Mesenchymal stem cell (in vitro differentiated cells and primary cell): Measurements from ENCODE around the gene FAM227B.

Experiments used
- DNase-seq: peaks from one replicate; pipeline ENCODE4 v3.0.0-alpha.2; 2013
- H2AFZ ChIP-seq: one replicate; pipeline ENCODE4 v1.6.1; 2013; ENCODE audit warnings: low read depth, mild to moderate bottlenecking, control low read depth, inconsistent platforms, low read length, moderate library complexity
- H2AK5ac ChIP-seq: 2 replicates; pipeline ENCODE4 v1.6.1; 2013; ENCODE audit warnings: low read length, moderate library complexity, mild to moderate bottlenecking, inconsistent platforms; ENCODE audit not compliant: severe bottlenecking
- H2BK120ac ChIP-seq: one replicate; pipeline ENCODE4 v1.6.1; 2013; ENCODE audit warnings: low read depth, mild to moderate bottlenecking, inconsistent platforms, low read length, moderate library complexity
- H2BK12ac ChIP-seq, 2 experiments: one replicate each; pipeline ENCODE4 v1.6.1; 2013; ENCODE audit warnings: inconsistent platforms in 2 of 2, low read length in 2 of 2, mild to moderate bottlenecking in 2 of 2, moderate library complexity in 2 of 2, control low read depth in 1 of 2
- H2BK15ac ChIP-seq: one replicate; pipeline ENCODE4 v1.6.1; 2013; ENCODE audit warnings: mild to moderate bottlenecking, low read depth, inconsistent platforms; ENCODE audit not compliant: poor library complexity, severe bottlenecking
- H2BK5ac ChIP-seq: 2 replicates; pipeline ENCODE4 v1.6.1; 2013; ENCODE audit warnings: low read depth, mild to moderate bottlenecking, low read length, control low read depth, inconsistent platforms; ENCODE audit not compliant: poor library complexity, severe bottlenecking
- H3K14ac ChIP-seq, 2 experiments: one replicate each; pipeline ENCODE4 v1.6.1; 2013; ENCODE audit warnings: inconsistent platforms in 2 of 2, low read length in 2 of 2, control low read depth in 1 of 2, mild to moderate bottlenecking in 1 of 2, moderate library complexity in 1 of 2
- H3K18ac ChIP-seq, 2 experiments: one replicate each; pipeline ENCODE4 v1.6.1; 2013; ENCODE audit warnings: inconsistent platforms in 2 of 2, low read length in 2 of 2, control low read depth in 1 of 2, low read depth in 1 of 2, mild to moderate bottlenecking in 1 of 2
- H3K23ac ChIP-seq, 2 experiments: one replicate each; pipeline ENCODE4 v1.6.1; 2013; ENCODE audit warnings: inconsistent platforms in 2 of 2, low read length in 2 of 2, mild to moderate bottlenecking in 2 of 2, moderate library complexity in 2 of 2, control low read depth in 1 of 2
- H3K27ac ChIP-seq: 2 replicates; pipeline ENCODE4 v1.5.1; 2013; ENCODE audit warnings: mild to moderate bottlenecking, moderate library complexity, low read length, control low read depth, inconsistent platforms; ENCODE audit not compliant: poor library complexity, severe bottlenecking
- H3K27me3 ChIP-seq, 2 experiments: 2 replicates each; pipeline versions ENCODE4 v1.6.1 to v1.7.0; 2013; ENCODE audit warnings: low read length in 2 of 2, mild to moderate bottlenecking in 2 of 2, moderate library complexity in 2 of 2, control low read depth in 1 of 2, inconsistent platforms in 1 of 2; ENCODE audit not compliant: control insufficient read depth in 1 of 2, insufficient read depth in 1 of 2
- H3K36me3 ChIP-seq, 2 experiments: 2 replicates each; pipeline versions ENCODE4 v1.6.1 to v1.7.0; 2013; ENCODE audit warnings: low read length in 2 of 2, control low read depth in 1 of 2, inconsistent platforms in 1 of 2, low read depth in 1 of 2, mild to moderate bottlenecking in 1 of 2; ENCODE audit not compliant: insufficient read depth in 2 of 2, control insufficient read depth in 1 of 2
- H3K4ac ChIP-seq, 2 experiments: one replicate each; pipeline ENCODE4 v1.6.1; 2013; ENCODE audit warnings: inconsistent platforms in 2 of 2, low read length in 2 of 2, mild to moderate bottlenecking in 2 of 2, moderate library complexity in 2 of 2, control low read depth in 1 of 2, low read depth in 1 of 2
- H3K4me1 ChIP-seq: 2 replicates; pipeline ENCODE4 v1.6.1; 2013; ENCODE audit warnings: low read depth, low read length, control low read depth; ENCODE audit not compliant: control insufficient read depth, insufficient read depth
- H3K4me2 ChIP-seq: 2 replicates; pipeline ENCODE4 v1.6.1; 2013; ENCODE audit warnings: low read length, mild to moderate bottlenecking, inconsistent platforms; ENCODE audit not compliant: poor library complexity, severe bottlenecking
- H3K4me3 ChIP-seq, 2 experiments: 2 replicates each; pipeline versions ENCODE4 v1.5.1 to v1.7.0; 2013; ENCODE audit warnings: low read length in 2 of 2, mild to moderate bottlenecking in 2 of 2, control low read depth in 1 of 2, low read depth in 1 of 2; ENCODE audit not compliant: insufficient read depth in 1 of 2
- H3K79me1 ChIP-seq: replicated peaks from 2 replicates; pipeline ENCODE4 v1.6.1; 2013; ENCODE audit warnings: mild to moderate bottlenecking, control low read depth, low read length, inconsistent platforms; ENCODE audit not compliant: poor library complexity, severe bottlenecking
- H3K9ac ChIP-seq: 2 replicates; pipeline ENCODE4 v1.7.0; 2013; ENCODE audit warnings: mild to moderate bottlenecking, low read length, moderate library complexity
- H3K9me3 ChIP-seq: 2 replicates; pipeline ENCODE4 v1.7.0; 2013; ENCODE audit warnings: mild to moderate bottlenecking, low read length; ENCODE audit not compliant: control insufficient read depth
- H4K8ac ChIP-seq: one replicate; pipeline ENCODE4 v1.6.1; 2013; ENCODE audit warnings: inconsistent platforms, mild to moderate bottlenecking, low read length, moderate library complexity
- H4K91ac ChIP-seq: one replicate; pipeline ENCODE4 v1.6.1; 2013; ENCODE audit warnings: mild to moderate bottlenecking, low read length, inconsistent platforms
- WGBS: methylation state at CpG from one replicate; pipeline ENCODE4 v1.1.7; 2013; ENCODE audit warnings: mixed read lengths; 5-methylcytosine and 5-hydroxymethylcytosine counted together

Gene FAM227B

DNA sequence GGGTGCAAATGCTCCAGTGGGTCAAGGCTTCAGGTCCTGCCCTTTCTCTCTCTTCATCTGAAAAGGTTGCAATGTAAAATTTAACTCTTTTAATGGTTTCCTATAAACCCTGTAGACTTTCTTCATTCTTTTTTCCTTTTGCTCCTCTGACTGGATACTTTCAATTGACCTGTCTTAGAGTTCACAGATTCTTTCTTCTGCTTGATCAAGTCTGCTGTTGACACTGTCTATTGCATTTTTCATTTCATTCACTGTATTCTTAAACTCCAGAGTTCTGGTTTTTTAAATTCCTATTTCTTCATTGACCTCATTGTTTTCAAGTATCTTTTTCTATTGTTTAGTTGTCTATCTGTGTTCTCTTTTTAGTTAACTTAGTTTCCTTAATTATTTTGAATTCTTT lies 82.1 kb downstream of the FAM227B start:
- Histone ChIP-seq H3K4me1 (no peaks in the 10 kb centered on the region), H2BK15ac (no peak overlapping the region), H3K27ac (no peak overlapping the region), H3K9me3 (peaks cover 53% of the 10 kb centered on the region), H3K4me2 (no peak overlapping the region), H2BK120ac (no peak overlapping the region), H3K27me3 (no peaks in the 10 kb centered on the region), H3K36me3 (no peaks in the 10 kb centered on the region), H2AK5ac (no peak overlapping the region), H4K8ac (no peak overlapping the region), H4K91ac (no peak overlapping the region), H3K18ac (no peak overlapping the region), H3K14ac (no peak overlapping the region), H2BK12ac (no peak overlapping the region), H2AFZ (no peak overlapping the region), H3K23ac (no peak overlapping the region), H2BK5ac (no peak overlapping the region), H3K79me1 (no peaks in the 10 kb centered on the region), H3K4me3 (no peak overlapping the region), H3K4ac (no peak overlapping the region), H3K9ac (no peak overlapping the region)
- DNase-seq = no peak

DNA sequence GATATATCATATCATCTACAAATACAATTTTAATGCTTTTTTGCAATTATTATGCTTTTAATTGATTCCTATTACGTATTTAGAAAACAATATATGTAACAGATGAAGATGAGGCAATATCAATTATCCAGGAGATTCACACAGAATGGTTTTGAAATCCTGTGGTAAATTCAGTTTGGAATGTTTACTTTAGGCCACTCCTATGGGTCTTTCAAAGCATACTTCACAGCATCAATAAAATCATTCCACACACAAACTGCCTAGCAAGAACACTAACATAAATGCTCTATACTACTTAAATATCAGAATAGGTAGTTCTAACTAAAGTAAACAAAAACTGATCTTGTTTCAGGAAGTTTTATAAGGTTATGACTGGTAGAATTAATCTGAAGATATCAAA lies 90.5 kb downstream of the FAM227B start:
- Histone ChIP-seq H3K4me1 (no peaks in the 10 kb centered on the region), H3K27ac (no peak overlapping the region), H3K14ac (no peak overlapping the region), H3K18ac (no peak overlapping the region), H3K79me1 (no peaks in the 10 kb centered on the region), H3K23ac (no peak overlapping the region), H3K36me3 (no peaks in the 10 kb centered on the region), H2AFZ (no peak overlapping the region), H3K27me3 (no peaks in the 10 kb centered on the region), H3K4me2 (no peak overlapping the region), H2BK120ac (no peak overlapping the region), H3K4ac (no peak overlapping the region), H3K9ac (no peak overlapping the region), H3K4me3 (no peak overlapping the region), H4K91ac (no peak overlapping the region), H2BK5ac (no peak overlapping the region), H3K9me3 (peaks cover 23% of the 10 kb centered on the region), H2AK5ac (no peak overlapping the region), H2BK12ac (no peak overlapping the region), H2BK15ac (no peak overlapping the region), H4K8ac (no peak overlapping the region)
- peak; percentile 26 for DNase-seq
- WGBS = no CpG with 5 or more reads among the region's 1 CpG

DNA sequence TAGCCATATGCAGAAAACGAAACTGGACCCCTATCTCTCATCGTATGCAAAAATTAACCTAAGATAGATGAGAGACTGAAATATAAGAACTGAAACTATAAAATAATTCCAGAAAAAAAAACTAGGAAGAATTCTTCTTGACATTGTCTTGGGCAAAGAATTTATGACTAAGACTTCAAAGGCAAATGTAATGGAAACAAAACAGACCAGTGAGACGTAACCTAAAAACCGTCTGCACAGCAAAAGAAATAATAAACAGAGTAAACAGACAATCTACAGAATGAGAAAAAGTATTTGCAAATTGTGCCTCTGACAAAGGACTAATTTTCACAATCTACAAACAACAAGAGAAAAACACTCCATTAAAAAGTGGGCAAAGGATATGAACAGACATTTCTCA lies 92.3 kb downstream of the FAM227B start:
- Histone ChIP-seq H2AFZ (no peak overlapping the region), H4K8ac (no peak overlapping the region), H3K4me3 (no peak overlapping the region), H3K27me3 (no peaks in the 10 kb centered on the region), H2BK120ac (no peak overlapping the region), H3K4me1 (no peaks in the 10 kb centered on the region), H3K36me3 (no peaks in the 10 kb centered on the region), H3K79me1 (no peaks in the 10 kb centered on the region), H3K23ac (no peak overlapping the region), H3K4me2 (no peak overlapping the region), H2AK5ac (no peak overlapping the region), H4K91ac (no peak overlapping the region), H3K9me3 (peaks cover 8% of the 10 kb centered on the region), H3K14ac (no peak overlapping the region), H2BK12ac (no peak overlapping the region), H3K27ac (no peak overlapping the region), H3K9ac (no peak overlapping the region), H2BK15ac (no peak overlapping the region), H2BK5ac (no peak overlapping the region), H3K18ac (no peak overlapping the region), H3K4ac (no peak overlapping the region)
- no CpG with 5 or more reads among the region's 4 CpGs for WGBS
- DNase-seq = no peak

DNA sequence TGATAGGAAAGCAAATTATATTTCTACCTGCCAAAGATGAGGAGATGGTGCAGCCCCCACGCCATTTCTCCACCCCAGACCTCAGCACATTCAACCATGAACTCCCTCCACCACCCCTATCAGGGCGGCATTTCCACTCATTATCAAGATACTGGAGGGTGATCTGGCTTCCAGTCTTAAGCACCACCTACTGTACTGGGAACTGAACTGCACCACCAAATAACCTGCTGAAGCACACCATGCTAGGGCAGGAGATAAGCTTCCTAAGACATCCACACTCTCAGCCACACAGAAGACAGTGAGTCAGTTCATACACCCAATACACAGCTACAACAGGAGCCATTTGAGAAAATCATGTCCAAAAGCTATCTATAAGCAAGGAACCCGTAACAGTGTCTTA lies 98.8 kb downstream of the FAM227B start:
- DNase-seq = no peak
- no peak overlapping the region for H3K4ac ChIP-seq
- no peaks in the 10 kb centered on the region for H3K4me1 ChIP-seq
- no peak overlapping the region for H3K18ac ChIP-seq
- no peak overlapping the region for H3K4me2 ChIP-seq
- no peak overlapping the region for H4K91ac ChIP-seq
- WGBS = 72% methylated on average over 3 of the region's 3 CpGs
- H3K9me3 ChIP-seq = peaks cover 21% of the 10 kb centered on the region
- H3K23ac ChIP-seq = no peak overlapping the region
- no peak overlapping the region for H4K8ac ChIP-seq
- no peaks in the 10 kb centered on the region for H3K79me1 ChIP-seq
- no peak overlapping the region for H3K27ac ChIP-seq
- H2AFZ ChIP-seq = no peak overlapping the region
- H3K36me3 ChIP-seq = no peaks in the 10 kb centered on the region
- H2AK5ac ChIP-seq = no peak overlapping the region
- H2BK5ac ChIP-seq = no peak overlapping the region
- H2BK120ac ChIP-seq = no peak overlapping the region
- no peak overlapping the region for H2BK15ac ChIP-seq
- no peak overlapping the region for H3K14ac ChIP-seq
- H2BK12ac ChIP-seq = no peak overlapping the region
- H3K4me3 ChIP-seq = no peak overlapping the region
- H3K9ac ChIP-seq = no peak overlapping the region
- H3K27me3 ChIP-seq = no peaks in the 10 kb centered on the region
